Prostate gland (tissue), 2 donors: ENCODE measurements around the gene PLCB3.

Experiments
- CTCF ChIP-seq, 4 experiments: fragments of 200-600 bp in 2 of 4; fragments of 450-650 bp in 2 of 4; sonication (generic) in 2 of 4; IDR thresholded peaks; 1 replicate in 3 of 4; 2 replicates in 1 of 4; pipeline ENCODE4 v1.5.1; 2016 to 2019; ENCODE audit warnings: antibody characterized with exemption in 4 of 4, mild to moderate bottlenecking in 2 of 4, moderate library complexity in 2 of 4
- POLR2A ChIP-seq: fragments of 450-650 bp; IDR thresholded peaks from one replicate; pipeline ENCODE4 v1.6.1; 2016; ENCODE audit warnings: antibody characterized with exemption, mild to moderate bottlenecking
- POLR2AphosphoS5 ChIP-seq: sonication (generic); formaldehyde crosslinking; IDR thresholded peaks from one replicate; pipeline ENCODE4 v1.6.1; 2017; ENCODE audit warnings: antibody characterized with exemption

- TF ChIP-seq CTCF (IDR thresholded peaks at IDR 0.05) (no peak), POLR2AphosphoS5 (no peak), POLR2A (no peak)
Measured at GRCh38 chr11:64296830-64297698, 45.7 kb downstream of the PLCB3 start.
